Breast epithelium (tissue), 4 donors: Measurements from ENCODE around the gene PLD3. TPM values are rescaled to one million over a fixed set of nuclear protein-coding genes. Genes with fewer than 3 reads are reported as not detected.

Experiments
- DNase-seq, 2 donors: peaks; one replicate each; pipeline ENCODE4 v3.0.0-alpha.2; 2019; ENCODE audit warnings: low spot score in 2 of 2
- H3K27ac ChIP-seq, 2 donors: fragments of 200-600 bp; sonication (generic) in 1 of 2; one replicate each; pipeline ENCODE4 v1.5.1; 2016 to 2019; ENCODE audit warnings: mild to moderate bottlenecking in 1 of 2
- H3K27me3 ChIP-seq, 2 donors: fragments of 200-600 bp; sonication (generic) in 1 of 2; one replicate each; pipeline versions ENCODE4 v1.5.1 to v1.6.0; 2017 to 2019; ENCODE audit warnings: control low read depth in 1 of 2, mild to moderate bottlenecking in 1 of 2
- H3K36me3 ChIP-seq: fragments of 200-600 bp; one replicate; pipeline ENCODE4 v1.5.1; 2019
- H3K4me1 ChIP-seq, 2 donors: fragments of 200-600 bp; sonication (generic); one replicate each; pipeline ENCODE4 v1.5.1; 2016 to 2019; ENCODE audit warnings: control low read depth in 1 of 2
- H3K4me3 ChIP-seq, 3 donors: fragments of 200-600 bp; sonication (generic); 1 replicate in 2 of 3; 2 replicates in 1 of 3; pipeline ENCODE4 v1.5.1; 2016 to 2019; ENCODE audit warnings: mild to moderate bottlenecking in 3 of 3, moderate library complexity in 2 of 3
- H3K9me3 ChIP-seq, 2 donors: fragments of 200-600 bp; sonication (generic) in 1 of 2; one replicate each; pipeline ENCODE4 v1.5.1; 2016 to 2019; ENCODE audit warnings: control low read depth in 1 of 2
- CTCF ChIP-seq, 3 donors: fragments of 450-650 bp; IDR thresholded peaks; one replicate each; pipeline ENCODE4 v1.5.1; 2016 to 2017; ENCODE audit warnings: antibody characterized with exemption in 3 of 3, mild to moderate bottlenecking in 3 of 3, moderate library complexity in 3 of 3
- POLR2A ChIP-seq: fragments of 450-650 bp; IDR thresholded peaks from one replicate; pipeline ENCODE4 v1.6.1; 2016; ENCODE audit warnings: antibody characterized with exemption, mild to moderate bottlenecking, moderate library complexity
- POLR2AphosphoS5 ChIP-seq, 3 donors: sonication (generic); formaldehyde crosslinking; IDR thresholded peaks; one replicate each; pipeline ENCODE4 v1.6.1; 2017; ENCODE audit warnings: antibody characterized with exemption in 3 of 3
- intact Hi-C: fragments of 100-400 bp; cut with DNase I; formaldehyde crosslinking; loops from one replicate; pipeline ENCODE4 v1.15.1; 2023; ENCODE audit warnings: low total_unique reads
- total RNA-seq, 3 donors: library from RNA; depleted of rRNA; stranded (reverse); fragments of >200 nt; gene quantifications; one replicate each; pipeline ENCODE4 v1.1.0, GENCODE V29; 2016

Gene PLD3
- total RNA-seq, 3 donors from 2014 or later: 165 to 473 (median 221) TPM

GRCh38 chr19:40304306-40304705 is 44.2 kb upstream of the PLD3 start:
- Histone ChIP-seq H3K27me3 (no peaks in the 10 kb centered on the region), H3K36me3 (no peaks in the 10 kb centered on the region), H3K4me3 (no peak overlapping the region), H3K4me1 (no peaks in the 10 kb centered on the region), H3K9me3 (no peaks in the 10 kb centered on the region), H3K27ac (peak overlapping the region in 1 of 2 donors; percentile 46)
- no peak for DNase-seq
- TF ChIP-seq POLR2AphosphoS5 (IDR thresholded peaks at IDR 0.05) (no peak), CTCF (IDR thresholded peaks at IDR 0.05) (no peak), POLR2A (no peak)
- intact Hi-C loops: no loop called here

- Histone ChIP-seq H3K9me3 (no peaks in the 10 kb centered on the region), H3K4me3 (no peak overlapping the region), H3K4me1 (no peaks in the 10 kb centered on the region), H3K27ac (no peak overlapping the region), H3K36me3 (no peaks in the 10 kb centered on the region), H3K27me3 (no peaks in the 10 kb centered on the region)
- peak; percentile 45 to 73 (median 72) for TF ChIP-seq CTCF (IDR thresholded peaks at IDR 0.05)
- TF ChIP-seq POLR2A: no peak
- DNase-seq: peak; percentile 57 to 74
- intact Hi-C loops: no loop called here
These were observed 43.1 kb upstream of the PLD3 start for GRCh38 chr19:40305403-40305802.

- no peaks in the 10 kb centered on the region for H3K9me3 ChIP-seq
- no peak for DNase-seq
- H3K27ac ChIP-seq: no peak overlapping the region
- intact Hi-C loops: loop anchor here (10.0 kb wide), 1 partner anchor 745 kb away; no protein-coding TSS in a partner anchor
- TF ChIP-seq POLR2A (no peak), CTCF (IDR thresholded peaks at IDR 0.05) (no peak), POLR2AphosphoS5 (IDR thresholded peaks at IDR 0.05) (no peak)
- no peaks in the 10 kb centered on the region for H3K4me1 ChIP-seq
- no peaks in the 10 kb centered on the region for H3K27me3 ChIP-seq
- no peaks in the 10 kb centered on the region for H3K36me3 ChIP-seq
- H3K4me3 ChIP-seq: no peak overlapping the region
These were observed 38.8 kb upstream of the PLD3 start for GRCh38 chr19:40309666-40310065.

GRCh38 chr19:40312533-40312932 is 36.0 kb upstream of the PLD3 start:
- no peak for DNase-seq
- H3K27ac ChIP-seq: no peak overlapping the region
- H3K4me3 ChIP-seq: no peak overlapping the region
- no peaks in the 10 kb centered on the region for H3K9me3 ChIP-seq
- no peaks in the 10 kb centered on the region for H3K4me1 ChIP-seq
- intact Hi-C loops: loop anchor here (10.0 kb wide), 1 partner anchor 742 kb away; no protein-coding TSS in a partner anchor
- no peaks in the 10 kb centered on the region for H3K36me3 ChIP-seq
- TF ChIP-seq CTCF (IDR thresholded peaks at IDR 0.05): no peak
- no peak for TF ChIP-seq POLR2A
- TF ChIP-seq POLR2AphosphoS5 (IDR thresholded peaks at IDR 0.05): no peak
- no peaks in the 10 kb centered on the region for H3K27me3 ChIP-seq

- intact Hi-C loops: loop anchor here (10.0 kb wide), 1 partner anchor 741 kb away; no protein-coding TSS in a partner anchor
- no peak for DNase-seq
- H3K4me3 ChIP-seq: no peak overlapping the region
These were observed 35.1 kb upstream of the PLD3 start for GRCh38 chr19:40313229-40313983.

More at GRCh38 chr19:40313229-40313983, 35.1 kb upstream of the PLD3 start:
- Histone ChIP-seq H3K9me3 (no peaks in the 10 kb centered on the region), H3K36me3 (no peaks in the 10 kb centered on the region), H3K4me1 (no peaks in the 10 kb centered on the region), H3K27ac (no peak overlapping the region), H3K27me3 (no peaks in the 10 kb centered on the region)
- TF ChIP-seq POLR2A: no peak
- no peak for TF ChIP-seq POLR2AphosphoS5 (IDR thresholded peaks at IDR 0.05)
